Stomach (tissue), 4 donors: ENCODE results near the gene FXYD7.

Source experiments
- EP300 ChIP-seq: sonication (generic); formaldehyde crosslinking; IDR thresholded peaks from one replicate; pipeline ENCODE4 v1.6.1; 2017; ENCODE audit warnings: antibody characterized with exemption
- POLR2A ChIP-seq, 4 donors: fragments of 450-650 bp; IDR thresholded peaks; one replicate each; pipeline ENCODE4 v1.6.1; 2016; ENCODE audit warnings: antibody characterized with exemption in 4 of 4, control low read depth in 2 of 4, mild to moderate bottlenecking in 1 of 4, moderate library complexity in 1 of 4
- POLR2AphosphoS5 ChIP-seq, 3 donors: sonication (generic); formaldehyde crosslinking; IDR thresholded peaks; one replicate each; pipeline ENCODE4 v1.6.1; 2016; ENCODE audit warnings: antibody characterized with exemption in 3 of 3
- TF ChIP-seq, protein P1 (sequence below), 7 experiments: fragments of 450-650 bp in 4 of 7; fragments of 200-600 bp in 3 of 7; sonication (generic) in 3 of 7; IDR thresholded peaks; one replicate each; pipeline ENCODE4 v1.5.1; 2016 to 2019; ENCODE audit warnings: antibody characterized with exemption in 7 of 7, control low read depth in 2 of 7, mild to moderate bottlenecking in 1 of 7

DNA sequence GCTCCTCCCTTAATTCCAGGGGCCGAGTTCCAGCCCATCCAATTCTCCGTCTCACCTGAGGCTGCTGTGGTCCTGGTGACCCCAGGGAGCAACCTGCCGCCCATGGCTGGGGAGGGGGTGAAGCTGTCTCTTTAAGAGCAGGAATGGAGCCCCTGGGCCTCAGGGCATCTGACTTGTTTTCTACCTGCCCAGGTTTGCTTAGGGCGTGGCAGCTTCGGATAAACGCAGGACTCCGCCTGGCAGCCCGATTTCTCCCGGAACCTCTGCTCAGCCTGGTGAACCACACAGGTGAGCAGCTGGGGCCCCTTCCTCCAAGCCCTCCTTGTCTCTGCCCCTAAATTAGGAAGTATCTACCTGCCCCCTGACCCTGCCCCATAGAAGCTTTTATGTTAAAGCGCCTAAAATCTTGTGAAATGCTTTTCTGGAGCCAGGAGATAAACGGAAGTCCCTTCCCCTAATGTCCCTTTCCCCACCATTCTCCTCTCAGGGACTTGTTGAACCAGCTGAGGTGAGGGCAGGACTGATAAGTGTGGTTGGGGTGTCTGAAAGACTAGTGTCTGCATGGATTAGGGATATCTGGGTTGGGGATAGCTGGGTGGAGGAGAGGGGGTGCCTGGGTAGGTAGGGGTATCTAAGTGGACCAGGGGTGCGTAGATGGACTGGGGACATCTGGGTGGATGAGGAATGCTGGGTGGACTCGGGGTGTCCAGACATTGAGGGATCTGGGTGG is 26.8 kb upstream of the FXYD7 start:
- peak in 1 of 4 donors; percentile 32 for TF ChIP-seq POLR2A (IDR thresholded peaks at IDR 0.05)
- TF ChIP-seq, protein P1, sequence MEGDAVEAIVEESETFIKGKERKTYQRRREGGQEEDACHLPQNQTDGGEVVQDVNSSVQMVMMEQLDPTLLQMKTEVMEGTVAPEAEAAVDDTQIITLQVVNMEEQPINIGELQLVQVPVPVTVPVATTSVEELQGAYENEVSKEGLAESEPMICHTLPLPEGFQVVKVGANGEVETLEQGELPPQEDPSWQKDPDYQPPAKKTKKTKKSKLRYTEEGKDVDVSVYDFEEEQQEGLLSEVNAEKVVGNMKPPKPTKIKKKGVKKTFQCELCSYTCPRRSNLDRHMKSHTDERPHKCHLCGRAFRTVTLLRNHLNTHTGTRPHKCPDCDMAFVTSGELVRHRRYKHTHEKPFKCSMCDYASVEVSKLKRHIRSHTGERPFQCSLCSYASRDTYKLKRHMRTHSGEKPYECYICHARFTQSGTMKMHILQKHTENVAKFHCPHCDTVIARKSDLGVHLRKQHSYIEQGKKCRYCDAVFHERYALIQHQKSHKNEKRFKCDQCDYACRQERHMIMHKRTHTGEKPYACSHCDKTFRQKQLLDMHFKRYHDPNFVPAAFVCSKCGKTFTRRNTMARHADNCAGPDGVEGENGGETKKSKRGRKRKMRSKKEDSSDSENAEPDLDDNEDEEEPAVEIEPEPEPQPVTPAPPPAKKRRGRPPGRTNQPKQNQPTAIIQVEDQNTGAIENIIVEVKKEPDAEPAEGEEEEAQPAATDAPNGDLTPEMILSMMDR (IDR thresholded peaks at IDR 0.05): no peak
- peak in 2 of 3 donors; percentile 67 to 85 for TF ChIP-seq POLR2AphosphoS5 (IDR thresholded peaks at IDR 0.05)
- TF ChIP-seq EP300: no peak
